Smooth muscle cell (in vitro differentiated cells): Measurements from ENCODE around the gene CNTN4. TPM values are rescaled to one million over a fixed set of nuclear protein-coding genes. Genes with fewer than 3 reads are reported as not detected.

ENCODE experiments used
- DNase-seq: peaks from one replicate; lab custom pipeline; 2025; ENCODE audit not compliant: unreplicated experiment; lab: John Stamatoyannopoulos, UW
- H2AFZ ChIP-seq: fragments of 200-600 bp; sonication (generic); 2 replicates; pipeline ENCODE4 v1.6.0; 2016; ENCODE audit warnings: antibody characterized with exemption, low read depth, mild to moderate bottlenecking
- H3F3A ChIP-seq: fragments of 200-600 bp; sonication (generic); 2 replicates; pipeline ENCODE4 v1.6.0; 2017; ENCODE audit warnings: antibody characterized with exemption, low read depth
- H3K27ac ChIP-seq: fragments of 200-600 bp; sonication (generic); 2 replicates; pipeline ENCODE4 v1.5.1; 2016; ENCODE audit warnings: low read depth, mild to moderate bottlenecking
- H3K27me3 ChIP-seq: fragments of 200-600 bp; sonication (generic); 2 replicates; pipeline ENCODE4 v1.6.1; 2016; ENCODE audit warnings: low read depth, mild to moderate bottlenecking
- H3K36me3 ChIP-seq: fragments of 200-600 bp; sonication (generic); 2 replicates; pipeline ENCODE4 v1.5.1; 2016; ENCODE audit warnings: low read depth
- H3K4me1 ChIP-seq: fragments of 200-600 bp; sonication (generic); 2 replicates; pipeline ENCODE4 v1.5.1; 2016; ENCODE audit warnings: low read depth
- H3K4me2 ChIP-seq: fragments of 200-600 bp; sonication (generic); 2 replicates; pipeline ENCODE4 v1.6.0; 2016; ENCODE audit warnings: mild to moderate bottlenecking
- H3K4me3 ChIP-seq: fragments of 200-600 bp; sonication (generic); 2 replicates; pipeline ENCODE4 v1.5.1; 2016; ENCODE audit warnings: mild to moderate bottlenecking
- H3K79me2 ChIP-seq: fragments of 200-600 bp; sonication (generic); 2 replicates; pipeline ENCODE4 v1.6.0; 2016; ENCODE audit warnings: low read depth, mild to moderate bottlenecking
- H3K9ac ChIP-seq: fragments of 200-600 bp; sonication (generic); 2 replicates; pipeline ENCODE4 v1.6.0; 2016; ENCODE audit warnings: low read depth
- H3K9me3 ChIP-seq: fragments of 200-600 bp; sonication (generic); replicated peaks from 2 replicates; pipeline ENCODE4 v1.5.1; 2016; ENCODE audit warnings: low read depth
- H4K20me1 ChIP-seq: fragments of 200-600 bp; sonication (generic); 2 replicates; pipeline ENCODE4 v1.6.0; 2016; ENCODE audit warnings: low read depth
- CTCF ChIP-seq: fragments of 200-600 bp; sonication (generic); IDR thresholded peaks from 2 replicates; pipeline ENCODE4 v1.5.1; 2017; ENCODE audit warnings: borderline replicate concordance, mild to moderate bottlenecking, antibody characterized with exemption; ENCODE audit not compliant: insufficient read depth, poor library complexity, severe bottlenecking
- WGBS: methylation state at CpG from one replicate; pipeline ENCODE4 v1.1.7; 2016; ENCODE audit warnings: low lambda C conversion rate; 5-methylcytosine and 5-hydroxymethylcytosine counted together
- polyA plus RNA-seq: library from polyadenylated mRNA; unstranded; fragments of >200 nt; fragmentation: Nextera tagmentation; extraction: Ambion mirVana; gene quantifications from 2 replicates; pipeline ENCODE4 v1.2.1, GENCODE V29; 2016
- total RNA-seq: library from RNA; depleted of rRNA; stranded (reverse); fragments of >200 nt; gene quantifications from 2 replicates; pipeline ENCODE4 v1.2.3, GENCODE V29; 2014

Gene CNTN4
- total and polyA plus RNA-seq, 2 experiments from 2014 or later: 12.1 to 15.8 TPM

GRCh38 chr3:2628117-2628516 is 529.5 kb downstream of the CNTN4 start:
- no peaks in the 10 kb centered on the region for H3F3A ChIP-seq
- TF ChIP-seq CTCF: no peak
- H4K20me1 ChIP-seq: no peaks in the 10 kb centered on the region
- H3K9me3 ChIP-seq: no peaks in the 10 kb centered on the region
- H3K27me3 ChIP-seq: no peaks in the 10 kb centered on the region
- H3K9ac ChIP-seq: no peak overlapping the region
- H3K4me2 ChIP-seq: no peak overlapping the region
- no peak overlapping the region for H3K4me3 ChIP-seq
- 90% methylated on average over 6 of the region's 6 CpGs for WGBS
- H3K4me1 ChIP-seq: peaks cover 4% of the 10 kb centered on the region
- H2AFZ ChIP-seq: no peak overlapping the region
- H3K27ac ChIP-seq: no peak overlapping the region
- H3K79me2 ChIP-seq: no peaks in the 10 kb centered on the region
- no peak for DNase-seq
- no peaks in the 10 kb centered on the region for H3K36me3 ChIP-seq

- DNase-seq: no peak
- no peak overlapping the region for H3K4me3 ChIP-seq
- no peaks in the 10 kb centered on the region for H3K9me3 ChIP-seq
- no peak overlapping the region for H3K4me2 ChIP-seq
- no peaks in the 10 kb centered on the region for H4K20me1 ChIP-seq
- no peaks in the 10 kb centered on the region for H3F3A ChIP-seq
- no peaks in the 10 kb centered on the region for H3K36me3 ChIP-seq
- H3K9ac ChIP-seq: no peak overlapping the region
- H2AFZ ChIP-seq: no peak overlapping the region
- no peaks in the 10 kb centered on the region for H3K4me1 ChIP-seq
- TF ChIP-seq CTCF: no peak
- H3K27ac ChIP-seq: no peak overlapping the region
- 88% methylated on average over 2 of the region's 2 CpGs for WGBS
- no peaks in the 10 kb centered on the region for H3K79me2 ChIP-seq
- no peaks in the 10 kb centered on the region for H3K27me3 ChIP-seq
Observed at GRCh38 chr3:2635511-2635910, 536.8 kb downstream of the CNTN4 start.

GRCh38 chr3:2643606-2644005 is 544.9 kb downstream of the CNTN4 start:
- Histone ChIP-seq H2AFZ (no peak overlapping the region), H3K4me2 (no peak overlapping the region), H3K4me1 (no peaks in the 10 kb centered on the region), H3K27me3 (no peaks in the 10 kb centered on the region), H4K20me1 (no peaks in the 10 kb centered on the region), H3K36me3 (no peaks in the 10 kb centered on the region), H3K27ac (no peak overlapping the region), H3K9ac (no peak overlapping the region), H3K4me3 (no peak overlapping the region), H3K9me3 (no peaks in the 10 kb centered on the region), H3K79me2 (no peaks in the 10 kb centered on the region), H3F3A (no peaks in the 10 kb centered on the region)
- no peak for TF ChIP-seq CTCF
- no peak for DNase-seq
- WGBS: 68% methylated on average over 3 of the region's 3 CpGs

GRCh38 chr3:2645001-2645400 is 546.3 kb downstream of the CNTN4 start:
- Histone ChIP-seq H3F3A (no peaks in the 10 kb centered on the region), H3K79me2 (no peaks in the 10 kb centered on the region), H3K36me3 (no peaks in the 10 kb centered on the region), H2AFZ (no peak overlapping the region), H3K27me3 (no peaks in the 10 kb centered on the region), H3K4me3 (no peak overlapping the region), H3K4me1 (no peaks in the 10 kb centered on the region), H3K9ac (no peak overlapping the region), H3K4me2 (no peak overlapping the region), H3K9me3 (peaks cover 9% of the 10 kb centered on the region), H4K20me1 (no peaks in the 10 kb centered on the region), H3K27ac (no peak overlapping the region)
- TF ChIP-seq CTCF: no peak
- WGBS: 96% methylated on average over 2 of the region's 2 CpGs
- DNase-seq: no peak
